Measurements from ENCODE around the gene SRPX.

SRPX gene

DNA sequence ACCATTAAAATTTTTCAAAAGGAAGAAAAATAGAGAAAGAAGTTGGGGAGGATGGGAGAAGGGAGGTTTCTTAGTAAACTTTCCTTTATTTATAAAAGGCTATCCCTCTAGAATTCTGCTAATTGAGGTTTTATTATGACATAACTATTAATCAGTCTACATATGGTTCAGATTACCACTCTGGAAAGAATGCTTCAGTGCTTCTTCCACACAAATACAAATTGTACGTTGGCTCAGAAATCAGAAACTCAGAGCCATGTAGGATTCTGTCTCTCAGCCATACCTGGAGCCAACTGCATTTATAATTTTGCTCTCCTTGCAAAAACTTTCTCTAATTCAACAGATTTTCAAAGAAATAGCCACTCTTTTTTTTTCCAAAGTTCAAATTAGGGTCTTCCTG is 37.1 kb downstream of the SRPX start:
- no peak for DNase-seq (ENCODE audit: low read depth)
- TF ChIP-seq, protein P1, sequence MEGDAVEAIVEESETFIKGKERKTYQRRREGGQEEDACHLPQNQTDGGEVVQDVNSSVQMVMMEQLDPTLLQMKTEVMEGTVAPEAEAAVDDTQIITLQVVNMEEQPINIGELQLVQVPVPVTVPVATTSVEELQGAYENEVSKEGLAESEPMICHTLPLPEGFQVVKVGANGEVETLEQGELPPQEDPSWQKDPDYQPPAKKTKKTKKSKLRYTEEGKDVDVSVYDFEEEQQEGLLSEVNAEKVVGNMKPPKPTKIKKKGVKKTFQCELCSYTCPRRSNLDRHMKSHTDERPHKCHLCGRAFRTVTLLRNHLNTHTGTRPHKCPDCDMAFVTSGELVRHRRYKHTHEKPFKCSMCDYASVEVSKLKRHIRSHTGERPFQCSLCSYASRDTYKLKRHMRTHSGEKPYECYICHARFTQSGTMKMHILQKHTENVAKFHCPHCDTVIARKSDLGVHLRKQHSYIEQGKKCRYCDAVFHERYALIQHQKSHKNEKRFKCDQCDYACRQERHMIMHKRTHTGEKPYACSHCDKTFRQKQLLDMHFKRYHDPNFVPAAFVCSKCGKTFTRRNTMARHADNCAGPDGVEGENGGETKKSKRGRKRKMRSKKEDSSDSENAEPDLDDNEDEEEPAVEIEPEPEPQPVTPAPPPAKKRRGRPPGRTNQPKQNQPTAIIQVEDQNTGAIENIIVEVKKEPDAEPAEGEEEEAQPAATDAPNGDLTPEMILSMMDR (IDR thresholded peaks at IDR 0.05; ENCODE audit: low read depth, low read length, missing control alignments), result no peak
- H3K4me3 ChIP-seq (ENCODE audit: low read depth, low read length), result no peak overlapping the region

GRCh38 chrX:38181357-38181756 is 39.3 kb downstream of the SRPX start:
- H3K4me3 ChIP-seq (ENCODE audit: low read depth, low read length), result no peak overlapping the region
- no peak for DNase-seq (ENCODE audit: low read depth)
- TF ChIP-seq, protein P1 (IDR thresholded peaks at IDR 0.05; ENCODE audit: low read depth, low read length, missing control alignments), result no peak

DNA sequence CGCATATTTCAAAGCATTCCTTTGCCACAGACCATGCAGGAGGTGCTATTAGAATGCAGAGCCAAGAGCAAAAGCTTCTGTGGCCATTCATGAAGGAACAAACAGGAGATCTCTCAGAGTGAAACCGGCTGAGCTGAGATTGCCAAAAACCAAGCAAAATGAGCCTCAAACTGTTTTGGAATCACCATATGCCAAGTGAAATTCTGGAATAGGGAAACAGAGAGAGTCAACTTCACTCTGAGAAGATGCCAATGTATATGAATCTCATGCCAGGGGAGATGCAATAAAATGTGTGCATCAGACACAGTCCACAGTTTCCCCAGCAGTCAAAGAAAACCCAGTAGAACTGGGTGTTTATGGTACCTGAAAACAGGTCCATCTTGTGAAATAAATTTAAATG is 42.3 kb downstream of the SRPX start:
- TF ChIP-seq, protein P1 (IDR thresholded peaks at IDR 0.05; ENCODE audit: low read depth, low read length, missing control alignments), result no peak
- DNase-seq (ENCODE audit: low read depth), result no peak
- H3K4me3 ChIP-seq (ENCODE audit: low read depth, low read length), result no peak overlapping the region

DNA sequence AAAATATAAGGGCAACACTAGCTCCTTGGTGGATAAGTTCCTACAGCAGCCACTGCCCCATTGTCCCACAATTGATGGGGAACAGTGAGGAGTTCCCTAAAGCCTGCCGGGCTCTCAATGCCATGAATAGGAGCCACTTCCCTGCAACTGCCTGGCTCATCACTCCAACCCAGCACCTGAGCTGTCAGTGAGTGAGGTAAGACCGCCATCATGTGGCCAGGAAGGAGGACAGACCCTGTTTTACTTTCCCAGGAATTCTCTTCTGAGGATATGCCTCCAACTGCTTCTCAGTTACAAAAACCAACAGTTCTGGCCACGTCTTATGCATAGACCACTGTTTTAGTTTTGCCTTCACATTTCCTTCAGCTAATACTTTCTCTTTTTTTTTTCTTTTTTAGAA is 45.5 kb downstream of the SRPX start:
- DNase-seq (ENCODE audit: low read depth), result no peak
- no peak overlapping the region for H3K4me3 ChIP-seq (ENCODE audit: low read depth, low read length)
- TF ChIP-seq, protein P1 (IDR thresholded peaks at IDR 0.05; ENCODE audit: low read depth, low read length, missing control alignments), result peak; percentile 52

- no peak overlapping the region for H3K4me3 ChIP-seq (ENCODE audit: low read depth, low read length)
- TF ChIP-seq, protein P1 (IDR thresholded peaks at IDR 0.05; ENCODE audit: low read depth, low read length, missing control alignments), result no peak
- DNase-seq (ENCODE audit: low read depth), result no peak
Measured at GRCh38 chrX:38172596-38172995, 48.1 kb downstream of the SRPX start.

- DNase-seq (ENCODE audit: low read depth), result no peak
- TF ChIP-seq, protein P1 (IDR thresholded peaks at IDR 0.05; ENCODE audit: low read depth, low read length, missing control alignments), result no peak
- H3K4me3 ChIP-seq (ENCODE audit: low read depth, low read length), result no peak overlapping the region
Measured at GRCh38 chrX:38170556-38170955, 50.1 kb downstream of the SRPX start.

GRCh38 chrX:38166478-38167083 is 54.1 kb downstream of the SRPX start:
- no peak overlapping the region for H3K4me3 ChIP-seq (ENCODE audit: low read depth, low read length)
- TF ChIP-seq, protein P1 (IDR thresholded peaks at IDR 0.05; ENCODE audit: low read depth, low read length, missing control alignments), result peak; percentile 13
- no peak for DNase-seq (ENCODE audit: low read depth)

Measured in GM12864 (cell line).